Measurements from ENCODE around the gene DCPS.

DCPS gene

DNA sequence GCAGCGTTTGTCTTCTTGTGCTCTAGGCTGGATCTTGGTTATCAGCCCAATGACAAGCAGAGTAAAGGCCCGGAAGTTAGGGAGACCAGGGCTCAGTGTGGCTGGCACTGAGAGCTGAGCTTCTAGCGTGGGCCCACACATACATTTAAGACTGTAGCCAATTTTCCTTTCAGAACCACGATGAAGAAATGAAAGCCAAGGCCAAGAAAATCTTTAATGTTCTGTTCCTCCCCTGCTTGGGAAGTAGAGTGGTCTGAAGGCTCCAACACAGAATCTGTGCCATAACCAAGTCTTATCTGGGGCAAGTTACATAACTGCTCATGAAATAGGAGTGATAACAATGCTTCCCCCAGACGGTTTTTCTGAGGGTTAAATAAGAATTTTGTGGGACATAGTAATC is 47.0 kb downstream of the DCPS start:
- DNase-seq = no peak
- H3K4me1 ChIP-seq = peaks cover 0 to 92% (median 64%) of the 10 kb centered on the region in 4 donors
- intact Hi-C loops (cut with DNase I; ENCODE audit: low total_unique reads) = no loop called here
- H3K27ac ChIP-seq = peak overlapping the region; percentile 67 to 68
- TF ChIP-seq, protein P1, sequence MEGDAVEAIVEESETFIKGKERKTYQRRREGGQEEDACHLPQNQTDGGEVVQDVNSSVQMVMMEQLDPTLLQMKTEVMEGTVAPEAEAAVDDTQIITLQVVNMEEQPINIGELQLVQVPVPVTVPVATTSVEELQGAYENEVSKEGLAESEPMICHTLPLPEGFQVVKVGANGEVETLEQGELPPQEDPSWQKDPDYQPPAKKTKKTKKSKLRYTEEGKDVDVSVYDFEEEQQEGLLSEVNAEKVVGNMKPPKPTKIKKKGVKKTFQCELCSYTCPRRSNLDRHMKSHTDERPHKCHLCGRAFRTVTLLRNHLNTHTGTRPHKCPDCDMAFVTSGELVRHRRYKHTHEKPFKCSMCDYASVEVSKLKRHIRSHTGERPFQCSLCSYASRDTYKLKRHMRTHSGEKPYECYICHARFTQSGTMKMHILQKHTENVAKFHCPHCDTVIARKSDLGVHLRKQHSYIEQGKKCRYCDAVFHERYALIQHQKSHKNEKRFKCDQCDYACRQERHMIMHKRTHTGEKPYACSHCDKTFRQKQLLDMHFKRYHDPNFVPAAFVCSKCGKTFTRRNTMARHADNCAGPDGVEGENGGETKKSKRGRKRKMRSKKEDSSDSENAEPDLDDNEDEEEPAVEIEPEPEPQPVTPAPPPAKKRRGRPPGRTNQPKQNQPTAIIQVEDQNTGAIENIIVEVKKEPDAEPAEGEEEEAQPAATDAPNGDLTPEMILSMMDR (IDR thresholded peaks at IDR 0.05) = no peak
- H3K9me3 ChIP-seq = no peaks in the 10 kb centered on the region
- H3K36me3 ChIP-seq = no peaks in the 10 kb centered on the region
- no peaks in the 10 kb centered on the region for H3K27me3 ChIP-seq
- no peak overlapping the region for H3K4me3 ChIP-seq

DNA sequence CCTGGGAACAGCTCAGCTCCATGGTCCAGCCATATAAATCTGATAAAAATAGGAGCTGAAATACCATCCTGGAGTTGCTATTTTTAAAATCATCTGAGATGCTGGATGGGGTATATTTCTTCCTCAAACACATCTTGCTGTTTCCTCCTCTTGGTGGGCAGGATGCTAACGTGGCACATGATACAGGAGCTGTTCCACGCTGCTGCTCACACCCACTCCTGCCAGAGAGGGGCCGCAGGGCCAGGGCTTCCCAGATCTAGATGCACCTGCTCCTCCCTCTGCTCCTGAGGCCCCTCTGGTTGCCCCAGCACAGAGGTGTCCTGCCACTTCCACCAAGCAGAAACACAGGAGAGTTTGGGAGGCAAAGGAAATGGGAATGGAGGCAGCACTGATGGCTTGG is 48.3 kb downstream of the DCPS start:
- H3K36me3 ChIP-seq = no peaks in the 10 kb centered on the region
- intact Hi-C loops (cut with DNase I; ENCODE audit: low total_unique reads) = no loop called here
- H3K4me3 ChIP-seq = no peak overlapping the region
- H3K27me3 ChIP-seq = no peaks in the 10 kb centered on the region
- H3K9me3 ChIP-seq = no peaks in the 10 kb centered on the region
- peaks cover 0 to 92% (median 68%) of the 10 kb centered on the region in 4 donors for H3K4me1 ChIP-seq
- no peak for DNase-seq
- TF ChIP-seq, protein P1 (IDR thresholded peaks at IDR 0.05) = no peak
- H3K27ac ChIP-seq = peak overlapping the region; percentile 67 to 68

DNA sequence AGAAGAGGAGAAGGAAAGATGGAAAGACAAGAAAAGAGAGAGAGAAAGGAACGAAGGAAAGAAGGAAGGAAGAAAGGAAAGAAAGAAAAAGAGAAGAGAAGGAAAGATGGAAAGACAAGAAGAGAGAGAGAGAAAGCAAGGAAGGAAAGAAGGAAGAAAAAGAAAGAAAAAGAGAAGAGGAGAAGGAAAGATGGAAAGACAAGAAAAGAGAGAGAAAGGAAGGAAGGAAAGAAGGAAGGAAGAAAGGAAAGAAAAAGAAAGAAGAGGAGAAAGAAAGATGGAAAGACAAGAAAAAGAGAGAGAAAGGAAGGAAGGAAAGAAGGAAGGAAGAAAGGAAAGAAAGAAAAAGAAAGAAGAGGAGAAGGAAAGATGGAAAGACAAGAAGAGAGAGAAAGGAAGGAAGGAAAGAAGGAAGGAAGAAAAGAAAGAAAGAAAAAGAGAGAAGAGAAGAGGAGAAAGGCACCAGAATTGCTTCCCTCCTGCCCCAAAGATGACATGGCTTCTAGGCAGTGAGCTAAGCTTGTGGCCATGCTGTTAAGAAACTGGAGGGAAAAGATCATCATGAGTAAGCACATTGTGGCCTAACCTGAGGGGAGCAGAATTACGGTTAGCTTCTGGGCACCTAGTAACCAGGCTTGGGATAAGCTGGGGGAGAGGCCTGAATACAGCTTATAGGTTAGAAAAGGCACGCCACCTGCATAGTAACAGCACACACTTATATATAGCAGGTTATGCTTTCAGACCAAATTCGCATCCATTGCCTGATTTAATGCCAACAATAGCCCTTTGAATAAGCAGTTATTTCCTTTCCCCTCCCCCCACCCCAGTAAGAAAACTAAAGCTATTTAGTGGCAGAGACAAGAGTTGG is 49.3 kb downstream of the DCPS start:
- H3K4me3 ChIP-seq = no peak overlapping the region
- peaks cover 0 to 92% (median 69%) of the 10 kb centered on the region in 4 donors for H3K4me1 ChIP-seq
- no peaks in the 10 kb centered on the region for H3K36me3 ChIP-seq
- intact Hi-C loops (cut with DNase I; ENCODE audit: low total_unique reads) = no loop called here
- peak overlapping the region; percentile 67 to 68 for H3K27ac ChIP-seq
- DNase-seq = no peak
- TF ChIP-seq, protein P1 (IDR thresholded peaks at IDR 0.05) = no peak
- H3K9me3 ChIP-seq = no peaks in the 10 kb centered on the region
- H3K27me3 ChIP-seq = no peaks in the 10 kb centered on the region

DNA sequence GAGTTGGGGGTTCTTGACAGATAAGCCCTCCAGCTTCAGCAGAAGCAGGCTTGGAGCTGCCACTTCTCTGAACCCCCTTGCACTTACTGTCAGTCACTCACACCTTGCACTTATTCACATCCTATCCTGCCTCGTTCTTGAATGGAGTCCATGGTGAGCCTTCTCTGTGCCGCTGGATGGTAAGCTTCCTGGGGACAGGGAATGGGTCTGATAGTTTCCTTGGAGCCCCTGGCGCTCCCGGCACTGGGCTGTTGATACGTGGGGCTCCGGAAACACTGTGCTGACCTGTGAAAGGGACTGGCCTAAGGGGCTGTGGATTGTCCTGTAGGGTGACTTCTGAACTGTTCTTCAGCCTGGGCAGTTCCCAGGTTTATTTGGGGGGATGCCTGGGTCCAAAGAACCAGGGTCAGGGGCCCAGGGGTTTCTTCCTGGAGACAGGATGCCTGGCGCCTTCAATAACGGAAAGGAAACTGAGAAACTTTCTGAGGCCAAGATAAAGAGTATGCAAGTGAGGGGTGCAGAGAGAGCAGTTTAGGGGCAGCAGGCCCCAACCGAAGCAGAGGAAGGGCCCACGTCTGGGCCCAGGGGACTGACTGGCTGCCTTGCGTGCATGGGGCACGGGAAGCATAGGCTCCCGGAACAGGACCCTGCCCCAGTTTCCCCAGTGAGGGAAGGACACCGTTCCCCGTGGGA is 50.9 kb downstream of the DCPS start:
- DNase-seq = no peak
- H3K36me3 ChIP-seq = no peaks in the 10 kb centered on the region
- peak overlapping the region; percentile 85 for H3K27ac ChIP-seq
- intact Hi-C loops (cut with DNase I; ENCODE audit: low total_unique reads) = loop anchor here (2.0 to 5.0 kb wide), 2 partner anchors 56 to 58 kb away; no protein-coding TSS in a partner anchor
- H3K4me3 ChIP-seq = peak overlapping the region; percentile 58 to 72
- no peaks in the 10 kb centered on the region for H3K9me3 ChIP-seq
- TF ChIP-seq, protein P1 (IDR thresholded peaks at IDR 0.05) = no peak
- peaks cover 0 to 90% (median 69%) of the 10 kb centered on the region in 4 donors for H3K4me1 ChIP-seq
- no peaks in the 10 kb centered on the region for H3K27me3 ChIP-seq

DNA sequence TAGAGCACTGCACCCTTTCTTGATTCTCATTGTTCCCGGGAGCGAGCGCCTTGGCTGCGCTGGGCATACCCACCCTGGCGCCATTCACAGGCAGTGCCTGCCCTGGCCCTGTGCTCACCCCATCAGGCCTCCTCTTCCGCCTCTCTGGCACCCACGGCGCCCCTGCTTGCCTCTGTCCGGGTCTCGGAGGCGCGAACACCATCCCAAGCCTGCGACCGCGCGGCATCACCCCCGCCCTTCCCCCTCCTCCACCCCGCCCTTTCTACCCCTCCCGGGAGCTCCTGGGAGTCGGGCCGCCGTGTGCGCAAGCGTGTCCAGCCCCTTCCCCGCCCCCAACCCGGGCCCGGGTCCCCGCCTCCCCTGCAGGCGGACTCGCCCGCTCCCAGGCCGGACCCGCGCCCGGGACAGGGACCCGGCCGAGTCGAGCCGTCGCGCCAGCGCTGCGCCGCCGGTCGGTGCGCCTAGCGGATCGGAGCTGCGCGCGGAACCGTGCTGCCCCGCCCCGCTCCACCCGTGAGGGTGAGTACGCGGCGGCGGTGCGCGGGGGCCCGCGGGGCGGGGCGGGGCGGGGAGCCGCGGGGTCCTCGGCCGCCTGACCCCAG is 51.6 kb downstream of the DCPS start, which contains the start of gene ST3GAL4:
ST3GAL4 (plus strand) TSS at position 363 of the 602 bp plus-strand sequence. CDS start 50,470 bp downstream, outside the sequence.
- peak; percentile 76 to 90 for DNase-seq
- Histone ChIP-seq H3K4me1 (peaks cover 0 to 89% (median 71%) of the 10 kb centered on the region in 4 donors), H3K36me3 (no peaks in the 10 kb centered on the region), H3K4me3 (peak within 1 kb of the TSS; percentile 58 to 72), H3K27ac (peak within 1 kb of the TSS; percentile 85), H3K27me3 (no peaks in the 10 kb centered on the region), H3K9me3 (no peaks in the 10 kb centered on the region)
- TF ChIP-seq, protein P1 (IDR thresholded peaks at IDR 0.05) = no peak
- intact Hi-C loops (cut with DNase I; ENCODE audit: low total_unique reads) = loop anchor here (2.0 to 5.0 kb wide), 2 partner anchors 57 kb away; no protein-coding TSS in a partner anchor
